Measurements from ENCODE around the gene DAPK3.
"Not testable (repeated sequence)": the region's sequence is repeated elsewhere in the genome, so short reads cannot be mapped to it uniquely, and the experiment has no call there.

DAPK3 gene

GRCh38 chr19:4000798-4001197 is 29.9 kb upstream of the DAPK3 start:
- DNase-seq = not testable (repeated sequence)

GRCh38 chr19:3998667-3999412 is 27.9 kb upstream of the DAPK3 start:
- not testable (repeated sequence) for DNase-seq

GRCh38 chr19:3995607-3996006 is 24.7 kb upstream of the DAPK3 start:
- no peak for DNase-seq

- DNase-seq = no peak
These were observed 19.9 kb upstream of the DAPK3 start for GRCh38 chr19:3990815-3991117.

GRCh38 chr19:3987619-3988371 is 16.9 kb upstream of the DAPK3 start:
- peak; percentile 37 for DNase-seq

GRCh38 chr19:3986260-3987041 is 15.6 kb upstream of the DAPK3 start:
- peak; percentile 90 for DNase-seq

GRCh38 chr19:3985643-3986259 is 14.9 kb upstream of the DAPK3 start:
- DNase-seq = no peak

GRCh38 chr19:3984908-3985642 is 14.2 kb upstream of the DAPK3 start, which contains the start of gene EEF2:
Gene EEF2, minus strand, starts transcription at chr19:3985463. Its CDS starts 83 bp downstream, at chr19:3985380.
- peak; percentile 54 for DNase-seq

- no peak for DNase-seq
These were observed 13.6 kb upstream of the DAPK3 start for GRCh38 chr19:3984584-3984907.

- DNase-seq = no peak
These were observed 13.2 kb upstream of the DAPK3 start for GRCh38 chr19:3983936-3984583.

GRCh38 chr19:3983542-3983914 is 12.6 kb upstream of the DAPK3 start:
- DNase-seq = no peak

- no peak for DNase-seq
These were observed 12.0 kb upstream of the DAPK3 start for GRCh38 chr19:3982701-3983541.

- DNase-seq = no peak
These were observed 11.1 kb upstream of the DAPK3 start for GRCh38 chr19:3981736-3982681.

GRCh38 chr19:3981373-3981735 is 10.5 kb upstream of the DAPK3 start:
- DNase-seq = no peak

- DNase-seq = no peak
These were observed 9.7 kb upstream of the DAPK3 start for GRCh38 chr19:3980353-3981251.

- no peak for DNase-seq
These were observed 8.9 kb upstream of the DAPK3 start for GRCh38 chr19:3979674-3980352.

GRCh38 chr19:3979289-3979673 is 8.4 kb upstream of the DAPK3 start:
- DNase-seq = no peak

GRCh38 chr19:3978145-3978544 is 7.2 kb upstream of the DAPK3 start:
- no peak for DNase-seq
